DND-41 (cell line): ENCODE measurements around the gene RPTN.
A peak's percentile ranks its signal among the peaks of the same experiment; 100 is the strongest.

Experiments used
- ATAC-seq: fragments of 200-7000 bp; cut with Tn5 transposase; 3 replicates; pipeline ENCODE4 v1.9.1; 2021; ENCODE audit warnings: low read depth; ENCODE audit not compliant: insufficient read depth
- DNase-seq: peaks from one replicate; pipeline ENCODE4 v3.0.0-alpha.2; 2020
- H2AFZ ChIP-seq: 2 replicates; pipeline ENCODE4 v1.6.0; 2012; ENCODE audit warnings: low read depth, low read length
- H3K27ac ChIP-seq: 2 replicates; pipeline ENCODE4 v1.5.1; 2012; ENCODE audit warnings: low read length, inconsistent platforms
- H3K27me3 ChIP-seq: fragments of 200-600 bp; sonication (generic); 2 replicates; pipeline ENCODE4 v1.6.0; 2012; ENCODE audit warnings: low read length, mild to moderate bottlenecking, inconsistent platforms; ENCODE audit not compliant: insufficient read depth, poor library complexity
- H3K36me3 ChIP-seq: 2 replicates; pipeline ENCODE4 v1.5.1; 2012; ENCODE audit warnings: low read length, inconsistent platforms; ENCODE audit not compliant: insufficient read depth
- H3K4me1 ChIP-seq: 2 replicates; pipeline ENCODE4 v1.5.1; 2012; ENCODE audit warnings: mild to moderate bottlenecking, low read length; ENCODE audit not compliant: insufficient read depth
- H3K4me2 ChIP-seq: 2 replicates; pipeline ENCODE4 v1.6.0; 2012; ENCODE audit warnings: mild to moderate bottlenecking, moderate library complexity, low read length, inconsistent platforms; ENCODE audit not compliant: insufficient read depth
- H3K4me3 ChIP-seq, 2 experiments: fragments of 200-600 bp in 1 of 2; shearing (Covaris generic) in 1 of 2; 2 replicates each; pipeline ENCODE4 v1.5.1; 2012 to 2016; ENCODE audit warnings: inconsistent platforms in 2 of 2, low read length in 2 of 2, mild to moderate bottlenecking in 2 of 2, low read depth in 1 of 2, moderate library complexity in 1 of 2
- H3K79me2 ChIP-seq: 2 replicates; pipeline ENCODE4 v1.6.0; 2012; ENCODE audit warnings: low read length, inconsistent platforms; ENCODE audit not compliant: insufficient read depth
- H3K9ac ChIP-seq: 2 replicates; pipeline ENCODE4 v1.6.0; 2012; ENCODE audit warnings: low read depth, mild to moderate bottlenecking, inconsistent platforms, low read length, moderate library complexity
- H3K9me3 ChIP-seq: 2 replicates; pipeline ENCODE4 v1.5.1; 2012; ENCODE audit warnings: low read length, moderate library complexity, mild to moderate bottlenecking, inconsistent platforms; ENCODE audit not compliant: insufficient read depth, severe bottlenecking
- H4K20me1 ChIP-seq: 2 replicates; pipeline ENCODE4 v1.6.0; 2012; ENCODE audit warnings: low read length; ENCODE audit not compliant: insufficient read depth
- CTCF ChIP-seq: IDR thresholded peaks from 2 replicates; pipeline ENCODE4 v1.5.1; 2012; ENCODE audit warnings: borderline replicate concordance, low read length, moderate library complexity, mild to moderate bottlenecking; ENCODE audit not compliant: poor library complexity, severe bottlenecking; ENCODE audit errors: extremely low read depth
- EZH2 ChIP-seq: IDR thresholded peaks from 3 replicates; pipeline ENCODE4 v1.6.1; 2012; ENCODE audit warnings: borderline replicate concordance, low read depth, mild to moderate bottlenecking, moderate library complexity, low read length, inconsistent platforms; ENCODE audit not compliant: severe bottlenecking

RPTN gene

GRCh38 chr1:152127673-152128072 lies 31.4 kb downstream of the RPTN start:
- Histone ChIP-seq H3K27ac (no peak overlapping the region), H3K4me1 (no peaks in the 10 kb centered on the region), H3K4me3 (no peak overlapping the region), H3K4me2 (no peak overlapping the region), H4K20me1 (no peaks in the 10 kb centered on the region), H3K27me3 (peaks cover 29% of the 10 kb centered on the region), H3K79me2 (no peaks in the 10 kb centered on the region), H3K36me3 (no peaks in the 10 kb centered on the region), H2AFZ (no peak overlapping the region), H3K9me3 (no peaks in the 10 kb centered on the region), H3K9ac (no peak overlapping the region)
- ATAC-seq (no peak), DNase-seq (no peak)
- TF ChIP-seq CTCF = no peak
- TF ChIP-seq EZH2 = no peak

DNA sequence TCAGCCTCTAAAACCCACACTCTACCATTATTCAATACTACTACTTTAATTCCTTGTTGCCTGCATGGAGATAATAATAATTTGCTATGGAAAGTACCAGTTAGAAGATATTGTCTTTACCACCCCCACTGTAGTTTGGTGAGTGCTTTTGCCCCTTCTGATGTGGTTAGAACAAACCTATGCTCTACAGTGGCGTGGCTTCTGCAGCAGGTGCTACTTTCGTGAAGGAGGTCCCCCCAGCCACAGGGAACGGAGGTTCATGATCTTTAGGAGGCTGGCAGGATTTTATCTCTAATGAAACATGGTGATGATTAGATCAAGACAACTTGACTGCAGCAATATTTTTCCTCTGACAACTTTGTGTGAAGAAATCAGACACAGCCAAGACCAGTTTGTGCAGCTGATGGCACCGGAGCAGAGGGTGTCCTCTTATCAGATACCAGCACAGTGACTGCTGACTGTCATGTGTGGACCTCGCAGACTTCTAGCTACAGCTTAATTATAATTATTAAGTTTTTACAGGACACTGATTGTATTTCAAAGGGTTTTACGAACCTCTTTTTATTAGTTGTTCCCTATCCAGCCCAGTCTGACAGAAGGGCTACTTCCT lies 33.1 kb downstream of the RPTN start:
- TF ChIP-seq CTCF (no peak), EZH2 (no peak)
- no peaks in the 10 kb centered on the region for H3K79me2 ChIP-seq
- H3K4me3 ChIP-seq = no peak overlapping the region
- no peaks in the 10 kb centered on the region for H3K36me3 ChIP-seq
- no peak overlapping the region for H3K9ac ChIP-seq
- peak; percentile 35 for DNase-seq
- no peaks in the 10 kb centered on the region for H3K9me3 ChIP-seq
- H3K27me3 ChIP-seq = peaks cover 29% of the 10 kb centered on the region
- H3K4me2 ChIP-seq = no peak overlapping the region
- peak; percentile 78 for ATAC-seq
- no peaks in the 10 kb centered on the region for H4K20me1 ChIP-seq
- H2AFZ ChIP-seq = no peak overlapping the region
- H3K4me1 ChIP-seq = no peaks in the 10 kb centered on the region
- H3K27ac ChIP-seq = no peak overlapping the region

GRCh38 chr1:152118915-152119314 lies 40.1 kb downstream of the RPTN start:
- Histone ChIP-seq H3K4me2 (no peak overlapping the region), H3K79me2 (no peaks in the 10 kb centered on the region), H3K9me3 (no peaks in the 10 kb centered on the region), H3K4me3 (no peak overlapping the region), H3K27ac (no peak overlapping the region), H4K20me1 (no peaks in the 10 kb centered on the region), H3K36me3 (no peaks in the 10 kb centered on the region), H3K27me3 (peaks cover 20% of the 10 kb centered on the region), H2AFZ (no peak overlapping the region), H3K4me1 (no peaks in the 10 kb centered on the region), H3K9ac (no peak overlapping the region)
- ATAC-seq (no peak), DNase-seq (no peak)
- TF ChIP-seq CTCF (no peak), EZH2 (no peak)
